Measurements from ENCODE around the gene PXN.
A peak's percentile ranks its signal among the peaks of the same experiment; 100 is the strongest.
"Not testable (repeated sequence)": the region's sequence is repeated elsewhere in the genome, so short reads cannot be mapped to it uniquely, and the experiment has no call there.

Gene PXN

DNA sequence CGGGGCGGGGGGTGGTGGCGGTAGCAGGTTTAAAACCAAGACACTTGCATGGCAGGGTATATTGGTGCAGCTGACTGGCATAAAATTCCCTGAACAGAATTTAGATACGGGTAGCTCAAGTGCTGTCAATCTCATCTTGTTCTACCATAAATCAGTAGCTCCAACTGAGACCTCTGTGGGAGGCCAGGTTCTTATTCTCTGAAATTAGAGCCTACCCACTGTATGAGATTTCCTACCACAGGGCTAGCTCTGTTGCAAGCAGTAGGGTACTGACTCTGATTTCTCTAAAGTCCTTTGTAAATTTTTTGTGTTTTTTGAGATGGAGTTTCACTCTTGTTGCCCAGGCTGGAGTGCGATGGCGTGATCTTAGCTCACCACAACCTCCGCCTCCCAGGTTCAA, 61.4 kb downstream of the PXN start:
- no peak for DNase-seq

GRCh38 chr12:120200364-120200800, 65.1 kb downstream of the PXN start:
- DNase-seq = no peak

DNA sequence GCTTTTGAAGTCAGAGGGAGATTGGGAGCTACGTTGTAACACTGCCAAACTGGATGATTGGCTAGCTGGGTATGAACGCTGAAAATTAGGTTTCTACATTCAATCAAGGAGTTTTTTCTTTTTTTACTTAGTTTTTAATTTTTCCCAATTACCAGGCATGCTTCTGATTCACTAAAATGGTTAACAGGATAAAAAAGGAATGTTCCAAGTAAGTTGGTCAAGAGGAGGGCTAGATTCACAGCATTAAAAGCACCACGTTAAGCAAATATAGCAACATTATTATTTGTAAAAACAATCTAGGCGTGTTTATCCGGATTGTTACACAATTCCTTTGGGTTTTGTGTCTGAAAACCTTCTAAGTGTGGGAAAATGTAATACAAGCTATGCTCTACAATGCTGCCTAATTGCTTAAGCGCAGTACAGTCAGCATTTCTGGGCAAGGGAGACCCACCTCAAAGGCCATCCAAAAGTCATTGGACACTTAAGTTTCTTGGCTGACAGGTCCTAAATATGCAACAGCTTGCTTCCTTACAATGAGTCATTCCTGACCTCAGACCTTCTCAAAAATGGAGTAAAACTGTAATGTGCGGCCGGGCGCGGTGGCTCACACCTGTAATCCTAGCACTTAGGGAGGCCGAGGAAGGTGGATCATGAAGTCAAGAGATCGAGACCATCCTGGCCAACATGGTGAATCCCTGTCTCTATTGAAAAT, 65.8 kb downstream of the PXN start:
- DNase-seq = peak; percentile 26

GRCh38 chr12:120199025-120199424, 66.5 kb downstream of the PXN start:
- no peak for DNase-seq

DNA sequence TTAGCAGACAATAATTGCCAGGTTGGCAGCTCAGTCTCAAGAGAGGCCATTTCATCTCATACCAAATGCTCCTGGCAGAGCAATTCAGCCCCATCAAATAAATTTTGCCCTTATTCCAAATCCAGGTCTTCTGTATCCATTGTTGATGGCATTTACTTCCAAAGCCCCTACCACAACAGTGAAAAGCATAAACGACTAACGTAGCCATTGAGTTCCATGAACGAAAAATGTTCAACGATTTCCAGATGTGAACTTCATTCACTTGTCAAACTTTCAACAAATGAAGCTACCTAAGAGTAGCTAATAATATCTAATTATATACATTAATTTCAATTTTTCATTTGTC, 68.0 kb downstream of the PXN start:
- DNase-seq = no peak

DNA sequence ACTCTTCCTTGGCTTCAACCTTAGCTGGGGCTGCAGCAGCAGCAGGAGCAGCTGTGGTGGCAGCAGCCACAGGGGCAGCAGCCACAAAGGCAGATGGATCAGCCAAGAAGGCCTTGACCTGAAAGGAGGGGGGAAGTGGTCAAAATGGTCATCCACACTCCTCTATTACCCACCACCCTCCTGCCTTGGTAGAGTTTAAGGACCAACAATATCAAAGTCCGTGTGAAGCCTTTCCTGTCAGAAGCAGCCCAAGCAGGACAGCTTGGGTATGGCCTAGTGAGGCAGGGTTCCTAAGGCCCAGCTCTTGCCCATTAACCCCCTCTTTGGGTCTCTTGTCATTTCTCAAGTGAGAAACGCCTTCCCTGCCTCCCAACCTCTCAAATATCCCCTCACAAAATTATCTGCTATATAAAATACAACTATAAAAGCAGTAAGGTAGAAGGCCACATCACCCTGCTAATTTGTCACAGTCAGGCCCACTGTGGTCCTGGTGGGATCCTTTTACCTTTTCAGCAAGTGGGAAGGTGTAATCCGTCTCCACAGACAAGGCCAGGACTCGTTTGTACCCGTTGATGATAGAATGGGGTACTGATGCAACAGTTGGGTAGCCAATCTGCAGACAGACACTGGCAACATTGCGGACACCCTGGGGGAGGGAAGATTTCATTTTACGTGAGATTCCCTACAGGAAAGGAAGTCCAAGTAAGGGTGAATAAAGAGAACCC, 68.6 kb downstream of the PXN start:
- DNase-seq = not testable (repeated sequence)

- DNase-seq = no peak
Measured at GRCh38 chr12:120196363-120196762, 69.2 kb downstream of the PXN start.

DNA sequence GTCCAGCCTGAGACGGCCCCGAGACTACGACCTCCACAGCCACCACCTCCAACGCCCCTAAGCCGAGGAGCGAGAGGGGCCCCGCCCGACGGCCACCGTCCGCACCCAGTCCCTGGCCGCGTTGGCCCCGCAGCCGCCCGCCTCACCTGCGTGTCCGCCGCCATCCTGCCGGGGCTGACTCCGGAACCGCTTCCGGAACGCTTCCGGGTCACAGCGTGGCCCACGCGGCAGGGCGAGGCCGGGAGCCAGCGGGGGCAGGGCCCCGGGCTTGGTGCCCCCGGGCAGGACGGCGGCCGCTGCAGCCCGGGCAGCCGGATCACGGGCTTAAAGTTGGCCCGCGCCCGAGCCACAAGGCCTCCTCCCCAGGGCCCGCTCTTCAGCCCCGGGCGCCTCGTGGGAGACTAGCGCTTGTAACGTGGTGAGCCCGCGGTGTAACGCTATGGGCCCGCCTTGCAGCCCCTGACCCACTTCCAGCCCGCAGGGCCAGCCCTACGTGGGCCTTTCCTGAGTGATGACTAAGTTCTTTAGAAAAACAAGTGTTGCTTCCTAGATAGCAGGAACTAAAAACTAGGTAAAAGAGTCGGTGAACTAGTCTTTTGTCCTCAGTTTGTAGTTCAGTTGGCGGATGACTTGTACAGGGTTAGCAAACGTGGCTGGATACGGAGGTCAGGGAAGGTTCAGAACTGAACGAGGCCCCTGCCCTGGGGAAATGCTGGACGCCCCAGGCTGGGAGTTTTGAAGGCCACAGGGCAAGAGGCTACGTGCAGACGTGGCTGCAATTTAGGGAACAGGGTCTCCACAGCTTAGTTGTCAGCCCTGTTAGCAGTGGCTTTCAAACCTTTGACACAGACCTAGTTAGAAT, 70.8 kb downstream of the PXN start, which contains the start of gene GCN1:
Gene GCN1, minus strand, starts transcription at position 182 of the 862 bp plus-strand sequence. Its CDS starts 18 bp downstream, at position 164.
- peak; percentile 89 for DNase-seq

DNA sequence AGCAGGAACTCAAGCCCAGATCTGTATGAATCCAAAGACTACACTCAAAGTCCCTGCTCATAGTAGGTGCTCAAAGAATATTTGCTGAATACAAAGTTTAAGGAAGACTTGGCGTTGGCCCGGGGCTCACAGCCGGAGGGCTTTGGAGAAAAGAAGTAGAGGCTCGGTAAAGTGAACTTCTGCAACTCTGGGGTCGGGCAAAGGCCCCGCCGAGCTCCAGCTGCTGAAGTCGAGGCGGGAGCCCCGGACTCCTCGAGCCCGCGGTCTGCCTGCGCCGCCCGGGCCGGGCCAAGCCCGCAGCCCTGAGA, 71.3 kb downstream of the PXN start:
- DNase-seq = no peak

GRCh38 chr12:120193286-120193685, 72.2 kb downstream of the PXN start:
- DNase-seq = not testable (repeated sequence)

DNA sequence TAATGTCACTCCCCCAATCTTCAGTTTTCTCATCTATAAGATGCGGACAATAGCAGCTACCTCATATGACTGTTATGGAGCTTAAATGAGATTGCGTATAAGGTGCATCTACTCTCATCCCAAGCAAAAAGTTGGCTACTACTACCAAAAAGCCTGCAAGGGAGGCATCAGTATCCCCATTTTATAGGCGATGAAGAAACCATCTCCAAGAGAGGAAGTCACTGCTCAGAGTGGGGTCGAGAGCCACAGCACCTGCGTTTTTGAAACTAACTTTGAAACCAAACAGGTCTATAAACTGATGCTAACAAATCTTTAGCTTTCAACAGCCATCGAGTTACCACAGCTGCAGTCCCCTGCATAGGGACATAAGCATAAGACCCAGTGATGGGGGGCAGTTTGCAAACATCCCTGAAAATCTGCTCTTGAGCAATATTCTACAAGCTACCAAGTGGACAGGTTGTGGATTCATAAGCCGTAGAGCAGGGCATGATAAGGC, 74.5 kb downstream of the PXN start:
- no peak for DNase-seq

DNA sequence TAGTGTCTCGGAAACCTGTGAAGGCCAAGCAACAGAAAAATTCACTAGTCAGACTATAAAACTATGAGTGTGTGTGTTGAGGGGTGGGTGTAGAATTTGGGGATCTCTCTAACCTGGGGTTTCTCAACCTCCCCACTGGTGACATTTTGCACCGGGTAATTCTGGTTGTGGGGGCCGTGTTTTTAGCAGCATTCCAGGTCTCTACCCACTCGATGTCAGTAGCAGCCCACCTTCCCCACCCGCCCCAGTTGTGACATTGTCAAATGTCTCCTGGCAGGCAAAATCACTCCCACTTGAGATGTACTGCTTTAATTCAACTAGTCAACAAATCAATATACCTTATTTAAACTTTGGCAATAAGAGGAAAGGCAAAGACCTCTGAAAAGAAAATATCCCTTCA, 75.1 kb downstream of the PXN start:
- no peak for DNase-seq

DNA sequence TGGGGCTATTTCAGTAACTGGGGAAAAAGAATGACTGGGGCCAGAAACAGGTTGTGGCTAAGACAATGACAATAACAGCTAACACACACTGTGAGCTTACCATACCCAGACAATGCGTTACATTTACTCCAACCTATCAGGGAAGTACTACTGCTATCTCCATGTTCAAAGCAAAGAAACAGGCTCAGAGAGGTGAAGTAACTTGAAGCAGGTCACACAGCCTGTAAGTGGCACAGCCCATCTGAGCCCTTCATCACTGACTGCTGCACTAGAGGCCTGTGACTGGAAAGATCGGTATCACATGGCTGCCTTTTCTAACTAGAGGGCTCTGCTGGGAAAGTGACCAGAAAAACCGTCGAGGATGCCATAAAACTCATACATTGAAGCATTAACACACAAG, 78.9 kb downstream of the PXN start:
- DNase-seq = no peak

DNA sequence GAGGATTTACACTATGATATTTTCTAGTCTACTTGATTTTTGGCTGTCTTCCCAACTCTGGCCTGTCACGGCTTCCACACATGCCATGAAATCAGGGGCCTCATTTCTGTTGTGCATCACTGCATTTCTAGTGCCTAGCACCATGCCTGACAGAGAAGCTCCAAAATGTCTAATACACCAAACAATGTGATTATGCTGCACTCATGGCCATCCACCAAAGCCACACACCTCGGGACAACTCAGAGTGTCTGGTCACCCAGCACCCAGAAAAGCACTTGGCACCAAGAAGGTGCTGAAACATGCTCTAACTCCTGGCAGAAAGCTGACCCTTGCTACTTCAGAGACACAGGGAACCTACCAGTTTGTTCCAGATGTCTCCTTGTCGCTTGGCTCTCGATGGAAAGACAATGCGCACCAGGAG, 82.3 kb downstream of the PXN start:
- DNase-seq = no peak

GRCh38 chr12:120181991-120182631, 83.4 kb downstream of the PXN start:
- no peak for DNase-seq

GRCh38 chr12:120180975-120181374, 84.6 kb downstream of the PXN start:
- no peak for DNase-seq

DNA sequence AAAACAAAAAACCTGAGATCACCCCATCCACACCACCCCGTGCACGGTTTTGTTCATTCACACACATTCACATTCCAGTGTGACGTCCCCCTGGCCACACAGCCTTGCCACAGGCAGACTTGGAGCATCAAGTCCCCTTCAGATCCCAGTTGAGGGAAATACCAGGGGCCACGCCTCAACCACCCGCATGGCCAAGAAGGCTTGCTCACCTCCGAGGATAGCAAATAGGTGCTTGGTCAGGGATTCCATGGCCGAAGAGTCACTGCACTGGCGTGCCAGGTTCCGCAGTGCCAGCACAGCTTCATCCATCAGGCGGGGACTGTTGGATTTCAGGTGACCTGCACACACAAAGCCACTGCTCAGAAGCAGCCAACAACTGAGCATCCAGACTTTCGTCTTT, 90.0 kb downstream of the PXN start:
- no peak for DNase-seq

GRCh38 chr12:120175062-120175461, 90.5 kb downstream of the PXN start:
- DNase-seq = no peak

DNA sequence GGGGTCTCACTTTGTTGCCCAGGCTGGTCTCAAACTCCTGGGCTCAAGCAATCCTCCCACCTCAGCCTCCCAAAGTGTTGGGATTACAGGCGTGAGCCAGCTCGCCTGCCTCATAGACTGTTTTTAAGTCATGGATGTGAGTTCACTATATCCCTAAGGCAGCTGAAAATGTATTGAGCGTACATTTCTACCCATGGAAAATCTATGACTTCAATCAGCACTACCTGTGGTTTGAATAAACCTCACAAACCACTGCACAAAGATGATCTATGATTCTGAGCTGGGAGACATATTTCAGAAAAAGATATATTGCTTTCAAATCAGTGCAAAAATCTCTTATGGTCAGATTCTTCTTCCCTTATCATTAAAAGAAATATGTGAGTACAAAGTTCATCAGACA, 93.5 kb downstream of the PXN start:
- no peak for DNase-seq

- no peak for DNase-seq
Measured at GRCh38 chr12:120170631-120171030, 94.9 kb downstream of the PXN start.

GRCh38 chr12:120169946-120170345, 95.6 kb downstream of the PXN start:
- no peak for DNase-seq

DNA sequence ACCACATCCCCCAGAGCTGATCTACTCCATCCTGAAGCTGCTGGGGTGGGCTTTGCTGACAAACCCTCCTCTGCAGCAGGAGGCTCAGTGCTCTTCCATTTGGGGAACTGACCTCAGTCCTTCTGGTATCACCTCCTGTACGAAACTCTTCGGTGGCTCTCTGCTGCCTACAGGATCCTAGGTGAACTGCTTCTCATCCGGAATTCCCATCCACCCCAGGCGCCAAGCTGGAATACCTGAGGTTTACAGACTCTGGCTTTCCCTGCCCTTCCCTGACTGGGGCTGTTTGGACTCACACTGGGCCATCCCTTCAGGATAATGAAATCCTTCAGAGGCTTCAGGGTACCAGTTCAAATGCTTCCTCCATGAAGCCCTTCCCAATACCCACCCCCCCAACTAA, 97.2 kb downstream of the PXN start:
- no peak for DNase-seq

DNA sequence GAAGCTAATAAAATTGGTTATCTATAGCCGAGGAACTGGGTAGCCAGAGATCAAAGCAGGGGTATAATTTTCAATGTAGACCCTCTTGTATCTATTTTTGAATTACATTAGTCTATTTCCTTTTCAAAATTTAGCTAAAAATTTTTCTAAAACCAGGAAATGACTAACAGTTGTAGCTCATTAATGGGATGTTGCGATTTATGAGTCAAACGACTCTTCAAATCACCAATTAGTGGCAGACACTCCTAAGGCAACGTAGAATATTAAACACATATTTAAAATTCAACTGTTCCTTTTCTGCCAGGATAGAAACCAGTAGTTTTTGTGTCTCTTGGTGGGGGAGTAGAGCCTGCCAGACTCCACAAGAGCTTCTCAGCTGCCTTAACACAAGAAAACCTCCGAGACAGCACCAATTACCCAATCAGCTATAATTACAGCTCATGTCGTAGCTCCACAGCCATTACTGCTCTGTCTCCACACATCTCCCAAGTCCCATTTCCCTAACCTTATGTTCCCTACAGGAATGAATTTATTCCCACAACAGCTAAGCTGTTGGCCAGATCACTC, 97.9 kb downstream of the PXN start:
- no peak for DNase-seq

All from CD4-positive, alpha-beta T cell treated with Interleukin-12 subunit alpha and Interleukin-12 subunit beta, for 1 hour (primary cell).